Nephron progenitor cell (in vitro differentiated cells): Measurements from ENCODE around the gene GTF3C5.
"Not testable (repeated sequence)": the region's sequence is repeated elsewhere in the genome, so short reads cannot be mapped to it uniquely, and the experiment has no call there.

ENCODE experiments used
- DNase-seq: peaks from one replicate; pipeline ENCODE4 v3.0.0; 2021
- H3K27ac Mint-ChIP-seq: 2 replicates; pipeline ENCODE4 v1.8.0; 2021; ENCODE audit warnings: mild to moderate bottlenecking, moderate library complexity, mixed read lengths
- H3K27me3 Mint-ChIP-seq: 2 replicates; pipeline ENCODE4 v1.8.0; 2021; ENCODE audit warnings: mild to moderate bottlenecking, low read depth, mixed read lengths; ENCODE audit not compliant: poor library complexity
- H3K36me3 Mint-ChIP-seq: 2 replicates; pipeline ENCODE4 v1.8.0; 2021; ENCODE audit warnings: low read depth, mixed read lengths
- H3K4me1 Mint-ChIP-seq: 2 replicates; pipeline ENCODE4 v1.8.0; 2021; ENCODE audit warnings: mixed read lengths
- H3K4me3 Mint-ChIP-seq: 2 replicates; pipeline ENCODE4 v1.8.0; 2021; ENCODE audit warnings: mild to moderate bottlenecking, moderate library complexity, mixed read lengths
- H3K9me3 Mint-ChIP-seq: 2 replicates; pipeline ENCODE4 v1.8.0; 2021; ENCODE audit warnings: mild to moderate bottlenecking, moderate library complexity, mixed read lengths
- TF ChIP-seq, protein P1 (sequence below): fragments of 200-600 bp; sonication (generic); IDR thresholded peaks from 2 replicates; pipeline ENCODE4 v1.5.0; 2021; ENCODE audit warnings: antibody characterized with exemption

The GTF3C5 gene

DNA sequence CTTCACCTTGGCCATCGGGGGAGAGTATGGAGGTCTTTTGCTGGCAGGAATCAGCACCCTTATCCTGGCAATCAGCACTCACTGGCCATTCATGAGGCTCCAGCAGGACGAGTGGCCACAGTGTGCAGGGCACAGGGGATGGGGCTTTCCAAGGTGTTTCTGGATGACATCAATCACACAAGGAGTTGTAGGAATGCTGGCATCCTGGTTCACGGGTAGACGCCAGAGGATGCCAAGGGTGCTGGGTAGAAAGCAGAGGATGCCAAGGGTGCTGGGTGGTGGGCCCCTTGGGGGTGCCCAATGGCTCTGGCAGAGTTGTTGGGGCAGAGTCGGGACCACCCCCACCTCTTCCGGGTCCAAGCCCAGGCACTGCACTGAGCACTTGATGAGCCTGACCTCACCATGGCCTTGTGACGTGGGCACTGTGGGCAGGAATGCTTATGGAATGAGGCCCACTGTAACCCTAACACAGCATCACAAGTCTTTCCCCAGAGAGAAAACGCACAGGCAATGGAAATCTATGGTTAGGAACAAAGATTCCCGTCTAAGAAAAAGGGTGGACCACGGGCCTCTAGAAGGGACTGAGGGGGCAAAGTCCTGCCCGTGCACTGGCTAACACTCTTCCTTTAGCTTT is 60.1 kb downstream of the GTF3C5 start:
- no peak overlapping the region for H3K4me3 Mint-ChIP-seq
- H3K27ac Mint-ChIP-seq = no peak overlapping the region
- peaks cover 29% of the 10 kb centered on the region for H3K36me3 Mint-ChIP-seq
- DNase-seq = no peak
- peaks cover 8% of the 10 kb centered on the region for H3K27me3 Mint-ChIP-seq
- peaks cover 32% of the 10 kb centered on the region for H3K9me3 Mint-ChIP-seq
- peaks cover 4% of the 10 kb centered on the region for H3K4me1 Mint-ChIP-seq
- TF ChIP-seq, protein P1, sequence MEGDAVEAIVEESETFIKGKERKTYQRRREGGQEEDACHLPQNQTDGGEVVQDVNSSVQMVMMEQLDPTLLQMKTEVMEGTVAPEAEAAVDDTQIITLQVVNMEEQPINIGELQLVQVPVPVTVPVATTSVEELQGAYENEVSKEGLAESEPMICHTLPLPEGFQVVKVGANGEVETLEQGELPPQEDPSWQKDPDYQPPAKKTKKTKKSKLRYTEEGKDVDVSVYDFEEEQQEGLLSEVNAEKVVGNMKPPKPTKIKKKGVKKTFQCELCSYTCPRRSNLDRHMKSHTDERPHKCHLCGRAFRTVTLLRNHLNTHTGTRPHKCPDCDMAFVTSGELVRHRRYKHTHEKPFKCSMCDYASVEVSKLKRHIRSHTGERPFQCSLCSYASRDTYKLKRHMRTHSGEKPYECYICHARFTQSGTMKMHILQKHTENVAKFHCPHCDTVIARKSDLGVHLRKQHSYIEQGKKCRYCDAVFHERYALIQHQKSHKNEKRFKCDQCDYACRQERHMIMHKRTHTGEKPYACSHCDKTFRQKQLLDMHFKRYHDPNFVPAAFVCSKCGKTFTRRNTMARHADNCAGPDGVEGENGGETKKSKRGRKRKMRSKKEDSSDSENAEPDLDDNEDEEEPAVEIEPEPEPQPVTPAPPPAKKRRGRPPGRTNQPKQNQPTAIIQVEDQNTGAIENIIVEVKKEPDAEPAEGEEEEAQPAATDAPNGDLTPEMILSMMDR = no peak

DNA sequence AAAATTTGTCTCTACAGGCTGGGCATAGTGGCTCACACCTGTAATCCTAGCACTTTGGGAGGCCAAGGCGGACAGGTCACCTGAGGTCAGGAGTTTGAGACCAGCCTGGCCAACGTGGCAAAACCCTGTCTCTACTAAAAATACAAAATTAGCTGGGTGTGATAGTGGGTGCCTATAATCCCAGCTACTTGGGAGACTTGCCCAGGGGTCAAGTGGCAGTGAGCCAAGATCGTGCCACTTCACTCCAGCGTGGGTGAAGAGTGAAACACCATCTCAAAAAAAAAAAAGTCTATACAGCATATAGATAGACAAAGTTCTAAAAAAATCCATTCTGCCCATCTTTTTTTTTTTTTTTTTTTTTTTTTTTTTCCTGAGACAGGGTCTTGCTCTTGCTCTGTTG is 63.6 kb downstream of the GTF3C5 start:
- Mint-ChIP-seq H3K9me3 (peaks cover 65% of the 10 kb centered on the region), H3K27me3 (peaks cover 14% of the 10 kb centered on the region), H3K36me3 (peaks cover 64% of the 10 kb centered on the region)
- DNase-seq, H3K4me1 Mint-ChIP-seq, H3K27ac Mint-ChIP-seq, H3K4me3 Mint-ChIP-seq: not testable (repeated sequence)

DNA sequence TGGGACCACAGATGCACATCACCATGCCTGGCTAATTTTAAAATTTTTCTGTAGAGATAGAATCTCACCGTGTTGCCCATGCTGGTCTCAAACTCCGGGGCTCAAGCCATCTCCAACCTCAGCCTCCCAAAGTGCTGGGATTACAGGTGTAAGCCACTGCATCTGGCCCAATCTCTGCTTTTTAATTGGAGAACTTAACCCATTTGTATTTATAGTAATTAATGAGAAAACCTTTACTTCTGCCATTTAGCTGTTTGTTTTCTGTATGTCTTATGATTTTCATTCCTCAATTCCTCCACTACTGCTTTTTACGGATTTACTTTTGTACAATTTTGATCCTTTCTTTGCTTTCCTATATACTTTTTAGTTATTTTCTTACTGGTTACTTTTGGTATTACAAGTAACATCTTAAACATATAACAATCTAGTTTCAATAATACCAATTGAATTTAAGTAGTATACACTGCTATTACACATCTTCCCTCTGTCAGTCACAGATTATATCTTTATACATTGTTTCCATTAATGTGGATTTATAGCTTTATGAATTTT is 64.1 kb downstream of the GTF3C5 start:
- Mint-ChIP-seq H3K36me3 (peaks cover 69% of the 10 kb centered on the region), H3K27ac (no peak overlapping the region), H3K4me3 (no peak overlapping the region)

DNA sequence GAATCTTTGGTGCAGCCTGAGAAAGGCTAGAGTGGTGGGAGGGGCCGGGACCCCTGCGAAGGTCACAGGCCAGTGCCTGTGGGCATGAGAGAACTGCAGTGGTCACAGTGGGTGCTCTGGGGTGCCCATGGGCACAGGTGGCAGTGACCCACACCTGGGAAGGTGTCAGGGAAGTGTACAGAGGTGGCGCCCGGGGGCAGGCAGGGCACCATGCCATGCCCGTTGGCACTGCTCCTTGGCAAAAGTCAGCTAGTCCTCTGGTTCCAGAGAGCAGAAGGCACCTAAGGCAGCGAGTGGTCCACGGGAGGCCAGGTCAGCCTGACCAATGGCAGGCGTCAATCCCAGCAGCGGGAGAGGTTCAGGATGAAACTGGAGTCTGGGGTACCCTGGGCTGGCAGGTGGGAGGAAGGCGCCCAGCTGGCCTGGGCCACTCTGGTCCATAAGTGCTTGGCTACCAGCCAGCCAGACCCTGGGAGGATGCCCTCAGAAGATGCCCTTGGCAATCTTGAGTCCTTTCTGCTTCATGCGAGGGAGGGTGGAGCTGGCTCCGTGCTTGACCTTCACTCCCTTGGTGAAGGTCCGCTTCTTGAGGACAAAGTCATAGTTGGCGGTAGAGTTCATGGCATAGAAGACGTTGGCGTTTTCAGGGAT is 67.4 kb downstream of the GTF3C5 start:
- H3K27me3 Mint-ChIP-seq = peaks cover 6% of the 10 kb centered on the region

More for the DNA sequence above, 64.1 kb downstream of the GTF3C5 start:
- no peak for DNase-seq
- Mint-ChIP-seq H3K4me1 (no peaks in the 10 kb centered on the region), H3K27me3 (peaks cover 14% of the 10 kb centered on the region), H3K9me3 (peaks cover 66% of the 10 kb centered on the region)
- TF ChIP-seq, protein P1 = no peak

DNA sequence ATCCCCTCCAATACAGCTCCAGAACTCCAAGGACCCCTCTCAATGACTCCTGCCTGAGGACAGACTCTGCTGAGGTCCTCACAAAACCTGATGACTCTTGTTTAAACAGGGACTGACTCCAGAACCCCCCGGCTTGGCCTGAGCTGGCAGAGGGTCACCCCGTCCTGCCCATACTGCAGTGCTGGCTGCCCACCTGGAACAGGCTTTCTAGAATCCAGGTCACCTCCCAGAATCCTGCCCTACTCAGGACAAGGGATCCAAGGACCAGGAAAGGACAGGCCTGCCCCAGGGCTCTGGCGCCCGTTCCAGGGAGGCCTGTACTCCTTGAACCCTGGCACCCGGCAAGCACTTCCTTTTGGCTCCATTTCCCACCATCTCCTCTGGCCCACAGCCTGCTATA is 68.1 kb downstream of the GTF3C5 start:
- TF ChIP-seq, protein P1 = no peak
- no peak overlapping the region for H3K4me3 Mint-ChIP-seq
- peaks cover 76% of the 10 kb centered on the region for H3K36me3 Mint-ChIP-seq
- peaks cover 53% of the 10 kb centered on the region for H3K9me3 Mint-ChIP-seq
- no peak for DNase-seq
- H3K27me3 Mint-ChIP-seq = peaks cover 6% of the 10 kb centered on the region
- no peak overlapping the region for H3K27ac Mint-ChIP-seq
- no peaks in the 10 kb centered on the region for H3K4me1 Mint-ChIP-seq

More for the DNA sequence above, 67.4 kb downstream of the GTF3C5 start:
- no peaks in the 10 kb centered on the region for H3K4me1 Mint-ChIP-seq
- no peak overlapping the region for H3K27ac Mint-ChIP-seq
- H3K36me3 Mint-ChIP-seq = peaks cover 81% of the 10 kb centered on the region
- H3K4me3 Mint-ChIP-seq = no peak overlapping the region
- peaks cover 58% of the 10 kb centered on the region for H3K9me3 Mint-ChIP-seq
- DNase-seq = no peak
- TF ChIP-seq, protein P1 = no peak

DNA sequence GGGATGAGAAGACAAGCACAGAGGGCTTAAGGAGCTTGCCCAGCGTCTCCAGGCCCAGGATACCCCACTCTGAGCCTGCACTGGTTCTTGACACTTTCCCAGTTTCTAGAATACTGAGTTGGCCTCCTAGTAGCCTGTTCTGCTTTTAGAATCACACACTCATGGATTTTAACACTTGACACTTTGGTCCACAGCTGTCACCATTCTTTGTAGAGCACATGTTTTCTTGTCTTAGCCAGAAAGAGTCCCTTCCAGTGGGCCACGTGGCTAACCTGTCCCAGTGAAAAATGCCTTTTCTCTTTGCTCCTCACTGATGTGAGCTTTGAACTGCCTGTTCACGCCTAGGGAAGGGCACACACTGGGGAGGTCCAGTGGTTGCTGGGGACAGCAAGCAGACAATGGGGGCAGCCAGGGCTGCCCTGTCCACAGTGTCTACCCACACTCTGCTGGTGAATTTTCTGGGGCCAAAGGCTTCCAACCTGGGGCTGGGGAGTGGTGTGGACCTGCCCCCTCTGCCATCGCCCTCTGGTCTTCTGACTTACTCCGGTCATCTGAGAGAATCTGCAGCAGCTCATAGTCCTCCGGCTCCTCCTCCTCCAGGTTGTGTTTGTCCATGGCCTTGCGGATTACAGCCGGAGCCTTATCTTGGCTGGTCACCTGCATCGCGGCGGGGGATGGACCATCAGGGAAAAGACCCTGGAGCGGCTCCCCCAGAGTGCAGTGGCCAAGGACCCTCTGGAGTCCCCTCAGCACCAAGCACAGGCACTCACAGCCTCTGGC is 69.1 kb downstream of the GTF3C5 start:
- H3K9me3 Mint-ChIP-seq = peaks cover 44% of the 10 kb centered on the region
- H3K4me1 Mint-ChIP-seq = no peaks in the 10 kb centered on the region
- H3K4me3 Mint-ChIP-seq = no peak overlapping the region
- DNase-seq = no peak
- H3K27ac Mint-ChIP-seq = no peak overlapping the region
- peaks cover 70% of the 10 kb centered on the region for H3K36me3 Mint-ChIP-seq
- peaks cover 6% of the 10 kb centered on the region for H3K27me3 Mint-ChIP-seq
- TF ChIP-seq, protein P1 = no peak
